Neural cell (in vitro differentiated cells): Measurements from ENCODE around the gene KREMEN1. TPM values are rescaled to one million over a fixed set of nuclear protein-coding genes. Genes with fewer than 3 reads are reported as not detected.

ENCODE experiments used
- H2AFZ ChIP-seq: fragments of 200-600, 300-800 bp; sonication (generic), shearing (Covaris generic); 2 replicates; pipeline ENCODE4 v1.6.0; 2014; ENCODE audit warnings: low read depth, mild to moderate bottlenecking, antibody characterized with exemption, low read length, moderate library complexity
- H3F3A ChIP-seq: fragments of 200-600 bp; shearing (Covaris generic); 2 replicates; pipeline ENCODE4 v1.6.1; 2016; ENCODE audit warnings: mild to moderate bottlenecking, moderate library complexity, mixed read lengths, antibody characterized with exemption, low read length; ENCODE audit not compliant: insufficient read depth, poor library complexity, severe bottlenecking
- H3K27ac ChIP-seq: fragments of 200-600, 300-800 bp; sonication (generic), shearing (Covaris generic); 2 replicates; pipeline ENCODE4 v1.5.1; 2014; ENCODE audit warnings: mild to moderate bottlenecking, low read length, moderate library complexity
- H3K27me3 ChIP-seq: fragments of 300-800, 200-600 bp; sonication (generic), shearing (Covaris generic); 2 replicates; pipeline ENCODE4 v1.6.0; 2014; ENCODE audit warnings: mild to moderate bottlenecking, low read depth, low read length, moderate library complexity; ENCODE audit not compliant: insufficient read depth
- H3K36me3 ChIP-seq: fragments of 300-800, 200-600 bp; sonication (generic), shearing (Covaris generic); 2 replicates; pipeline ENCODE4 v1.5.1; 2014; ENCODE audit warnings: mild to moderate bottlenecking, antibody characterized with exemption, low read length, moderate library complexity; ENCODE audit not compliant: insufficient read depth
- H3K4me2 ChIP-seq: fragments of 300-800, 200-600 bp; sonication (generic), shearing (Covaris generic); 2 replicates; pipeline ENCODE4 v1.6.0; 2014; ENCODE audit warnings: mild to moderate bottlenecking, low read length
- H3K4me3 ChIP-seq: fragments of 300-800, 200-600 bp; sonication (generic), shearing (Covaris generic); 2 replicates; pipeline ENCODE4 v1.5.1; 2014; ENCODE audit warnings: mild to moderate bottlenecking, low read length, moderate library complexity
- H3K79me2 ChIP-seq: fragments of 200-600 bp; shearing (Covaris generic); replicated peaks from 2 replicates; pipeline ENCODE4 v1.6.0; 2014; ENCODE audit warnings: mild to moderate bottlenecking, low read length, moderate library complexity; ENCODE audit not compliant: insufficient read depth
- H3K9ac ChIP-seq: fragments of 300-800, 200-600 bp; sonication (generic), shearing (Covaris generic); 2 replicates; pipeline ENCODE4 v1.6.1; 2016; ENCODE audit warnings: mild to moderate bottlenecking, low read length, mixed read lengths
- H3K9me2 ChIP-seq: fragments of 200-600 bp; shearing (Covaris generic); 2 replicates; pipeline ENCODE4 v1.6.1; 2016; ENCODE audit warnings: mild to moderate bottlenecking, low read length, mixed read lengths; ENCODE audit not compliant: insufficient read depth
- H3K9me3 ChIP-seq: fragments of 200-600, 300-800 bp; sonication (generic), shearing (Covaris generic); 2 replicates; pipeline ENCODE4 v1.6.1; 2016; ENCODE audit warnings: mild to moderate bottlenecking, mixed run types, low read length, moderate library complexity, mixed read lengths
- H4K20me1 ChIP-seq: fragments of 200-600 bp; shearing (Covaris generic); 2 replicates; pipeline ENCODE4 v1.6.1; 2016; ENCODE audit warnings: mild to moderate bottlenecking, mixed run types; ENCODE audit not compliant: insufficient read depth
- CTCF ChIP-seq: fragments of 450-650 bp; IDR thresholded peaks from 2 replicates; pipeline ENCODE4 v1.5.1; 2014; ENCODE audit warnings: antibody characterized with exemption, mild to moderate bottlenecking, moderate library complexity; ENCODE audit not compliant: poor library complexity, severe bottlenecking
- EP300 ChIP-seq: fragments of 450-650 bp; conservative IDR thresholded peaks from 2 replicates; pipeline ENCODE4 v1.6.1; 2014; ENCODE audit warnings: antibody characterized with exemption, mild to moderate bottlenecking, moderate library complexity; ENCODE audit not compliant: poor library complexity, severe bottlenecking
- EZH2 ChIP-seq: fragments of 200-600, 300-800 bp; shearing (Covaris generic), sonication (generic); IDR thresholded peaks from 2 replicates; pipeline ENCODE4 v1.6.1; 2014; ENCODE audit warnings: antibody characterized with exemption, low read length, borderline replicate concordance, mild to moderate bottlenecking; ENCODE audit not compliant: insufficient read depth, poor library complexity, severe bottlenecking
- MXI1 ChIP-seq: fragments of 450-650 bp; conservative IDR thresholded peaks from 2 replicates; pipeline ENCODE4 v1.6.1; 2014; ENCODE audit warnings: antibody characterized with exemption, mild to moderate bottlenecking; ENCODE audit not compliant: poor library complexity, severe bottlenecking
- POLR2AphosphoS5 ChIP-seq: IDR thresholded peaks from 2 replicates; pipeline ENCODE4 v1.6.1; 2012
- RAD21 ChIP-seq: fragments of 450-650 bp; conservative IDR thresholded peaks from 2 replicates; pipeline ENCODE4 v1.6.1; 2014; ENCODE audit warnings: antibody characterized with exemption, mild to moderate bottlenecking, moderate library complexity
- SMC3 ChIP-seq: fragments of 450-650 bp; conservative IDR thresholded peaks from 2 replicates; pipeline ENCODE4 v1.6.1; 2014; ENCODE audit warnings: antibody characterized with exemption, mild to moderate bottlenecking, moderate library complexity; ENCODE audit not compliant: poor library complexity
- TAF1 ChIP-seq: IDR thresholded peaks from 2 replicates; pipeline ENCODE4 v1.6.1; 2012; ENCODE audit warnings: low read depth
- polyA plus RNA-seq: library from polyadenylated mRNA; depleted of rRNA; stranded (reverse); fragments of >200 nt; gene quantifications from 2 replicates; pipeline ENCODE4 v1.2.3, GENCODE V29; 2014
- TF ChIP-seq, protein P1 (sequence below): IDR thresholded peaks from 2 replicates; pipeline ENCODE4 v1.6.1; 2012; ENCODE audit warnings: borderline replicate concordance

Gene KREMEN1
- polyA plus RNA-seq, 1 donor from 2014 or later = 3.3 TPM

- Histone ChIP-seq H3K9ac (no peak overlapping the region), H3K27ac (no peak overlapping the region), H2AFZ (no peak overlapping the region), H3K4me3 (no peak overlapping the region), H3K4me2 (no peak overlapping the region), H4K20me1 (no peaks in the 10 kb centered on the region), H3F3A (no peaks in the 10 kb centered on the region), H3K79me2 (no peaks in the 10 kb centered on the region), H3K9me2 (no peaks in the 10 kb centered on the region), H3K36me3 (no peaks in the 10 kb centered on the region), H3K9me3 (no peaks in the 10 kb centered on the region), H3K27me3 (no peaks in the 10 kb centered on the region)
- TF ChIP-seq CTCF (no peak), EP300 (no peak), SMC3 (no peak)
Measured at GRCh38 chr22:29108137-29108536, 35.3 kb downstream of the KREMEN1 start.

GRCh38 chr22:29109822-29110221 is 37.0 kb downstream of the KREMEN1 start:
- Histone ChIP-seq H3K9ac (no peak overlapping the region), H3K27ac (no peak overlapping the region), H3K4me3 (no peak overlapping the region), H3K36me3 (no peaks in the 10 kb centered on the region), H2AFZ (no peak overlapping the region), H3K9me3 (no peaks in the 10 kb centered on the region), H3K27me3 (no peaks in the 10 kb centered on the region), H3F3A (no peaks in the 10 kb centered on the region), H3K79me2 (no peaks in the 10 kb centered on the region), H4K20me1 (no peaks in the 10 kb centered on the region), H3K9me2 (no peaks in the 10 kb centered on the region), H3K4me2 (no peak overlapping the region)
- TF ChIP-seq EZH2 (no peak), RAD21 (no peak), SMC3 (no peak)
- TF ChIP-seq, protein P1, sequence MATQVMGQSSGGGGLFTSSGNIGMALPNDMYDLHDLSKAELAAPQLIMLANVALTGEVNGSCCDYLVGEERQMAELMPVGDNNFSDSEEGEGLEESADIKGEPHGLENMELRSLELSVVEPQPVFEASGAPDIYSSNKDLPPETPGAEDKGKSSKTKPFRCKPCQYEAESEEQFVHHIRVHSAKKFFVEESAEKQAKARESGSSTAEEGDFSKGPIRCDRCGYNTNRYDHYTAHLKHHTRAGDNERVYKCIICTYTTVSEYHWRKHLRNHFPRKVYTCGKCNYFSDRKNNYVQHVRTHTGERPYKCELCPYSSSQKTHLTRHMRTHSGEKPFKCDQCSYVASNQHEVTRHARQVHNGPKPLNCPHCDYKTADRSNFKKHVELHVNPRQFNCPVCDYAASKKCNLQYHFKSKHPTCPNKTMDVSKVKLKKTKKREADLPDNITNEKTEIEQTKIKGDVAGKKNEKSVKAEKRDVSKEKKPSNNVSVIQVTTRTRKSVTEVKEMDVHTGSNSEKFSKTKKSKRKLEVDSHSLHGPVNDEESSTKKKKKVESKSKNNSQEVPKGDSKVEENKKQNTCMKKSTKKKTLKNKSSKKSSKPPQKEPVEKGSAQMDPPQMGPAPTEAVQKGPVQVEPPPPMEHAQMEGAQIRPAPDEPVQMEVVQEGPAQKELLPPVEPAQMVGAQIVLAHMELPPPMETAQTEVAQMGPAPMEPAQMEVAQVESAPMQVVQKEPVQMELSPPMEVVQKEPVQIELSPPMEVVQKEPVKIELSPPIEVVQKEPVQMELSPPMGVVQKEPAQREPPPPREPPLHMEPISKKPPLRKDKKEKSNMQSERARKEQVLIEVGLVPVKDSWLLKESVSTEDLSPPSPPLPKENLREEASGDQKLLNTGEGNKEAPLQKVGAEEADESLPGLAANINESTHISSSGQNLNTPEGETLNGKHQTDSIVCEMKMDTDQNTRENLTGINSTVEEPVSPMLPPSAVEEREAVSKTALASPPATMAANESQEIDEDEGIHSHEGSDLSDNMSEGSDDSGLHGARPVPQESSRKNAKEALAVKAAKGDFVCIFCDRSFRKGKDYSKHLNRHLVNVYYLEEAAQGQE = no peak

GRCh38 chr22:29110946-29111345 is 38.1 kb downstream of the KREMEN1 start:
- TF ChIP-seq EP300 = no peak
- no peak for TF ChIP-seq POLR2AphosphoS5
- no peak for TF ChIP-seq RAD21
- no peak for TF ChIP-seq TAF1
- no peak for TF ChIP-seq EZH2
- TF ChIP-seq CTCF = no peak
- TF ChIP-seq SMC3 = no peak
- TF ChIP-seq, protein P1 = no peak
- TF ChIP-seq MXI1 = no peak

More at GRCh38 chr22:29110946-29111345, 38.1 kb downstream of the KREMEN1 start:
- H2AFZ ChIP-seq = no peak overlapping the region
- H3F3A ChIP-seq = no peaks in the 10 kb centered on the region
- no peaks in the 10 kb centered on the region for H4K20me1 ChIP-seq
- H3K9me2 ChIP-seq = no peaks in the 10 kb centered on the region
- H3K27ac ChIP-seq = no peak overlapping the region
- no peaks in the 10 kb centered on the region for H3K36me3 ChIP-seq
- H3K4me3 ChIP-seq = no peak overlapping the region
- H3K9me3 ChIP-seq = no peaks in the 10 kb centered on the region
- H3K9ac ChIP-seq = no peak overlapping the region
- no peaks in the 10 kb centered on the region for H3K27me3 ChIP-seq
- H3K4me2 ChIP-seq = no peak overlapping the region
- H3K79me2 ChIP-seq = no peaks in the 10 kb centered on the region
